ENCODE measurements around the gene ANXA1. TPM values are rescaled to one million over a fixed set of nuclear protein-coding genes. Genes with fewer than 3 reads are reported as not detected.

Gene ANXA1
- total RNA-seq, 2 experiments from 2014 or later: 88.2 to 90.8 TPM

DNA sequence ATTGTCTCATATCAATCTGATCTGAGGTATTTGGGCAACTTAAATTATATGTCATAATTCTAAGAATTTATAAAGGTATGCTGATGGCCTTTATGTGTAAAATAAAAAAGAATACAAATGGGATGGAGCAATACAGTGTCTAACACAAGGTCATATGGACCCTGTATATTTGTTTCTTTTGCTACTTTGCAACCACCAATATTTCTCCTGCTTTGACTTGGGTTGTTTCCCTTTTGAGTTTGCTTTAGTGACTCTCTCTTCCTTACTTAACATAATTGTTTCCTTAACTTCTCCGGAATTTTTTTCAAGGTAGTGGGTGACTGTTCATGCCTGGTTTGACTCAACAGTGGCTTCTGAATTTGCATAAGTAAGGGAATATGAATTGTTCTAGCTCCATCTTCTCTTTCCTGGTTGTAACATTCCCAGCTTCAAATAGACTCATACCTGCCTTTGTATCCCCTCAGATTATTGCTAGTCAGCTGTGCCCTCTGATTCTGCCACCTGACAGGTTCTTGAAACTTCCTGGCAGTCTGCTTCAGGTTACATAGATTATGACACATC is 30.2 kb upstream of the ANXA1 start:
- DNase-seq: no peak
- Mint-ChIP-seq H3K9me3 (ENCODE audit: insufficient read depth) (no peaks in the 10 kb centered on the region), H3K27ac (no peak overlapping the region), H3K27me3 (ENCODE audit: low read depth) (no peaks in the 10 kb centered on the region), H3K4me1 (ENCODE audit: low read depth) (peaks cover 8% of the 10 kb centered on the region), H3K36me3 (ENCODE audit: low read depth) (no peaks in the 10 kb centered on the region), H3K4me3 (no peak overlapping the region)
- POLR2A ChIA-PET: no interaction called here
- no peak for ATAC-seq
- CTCF ChIA-PET: interaction anchor here (1.1 to 1.7 kb wide), 4 partner anchors 10 to 79 kb away, joined by 3 to 4 read pairs (median 4); no protein-coding TSS in a partner anchor

DNA sequence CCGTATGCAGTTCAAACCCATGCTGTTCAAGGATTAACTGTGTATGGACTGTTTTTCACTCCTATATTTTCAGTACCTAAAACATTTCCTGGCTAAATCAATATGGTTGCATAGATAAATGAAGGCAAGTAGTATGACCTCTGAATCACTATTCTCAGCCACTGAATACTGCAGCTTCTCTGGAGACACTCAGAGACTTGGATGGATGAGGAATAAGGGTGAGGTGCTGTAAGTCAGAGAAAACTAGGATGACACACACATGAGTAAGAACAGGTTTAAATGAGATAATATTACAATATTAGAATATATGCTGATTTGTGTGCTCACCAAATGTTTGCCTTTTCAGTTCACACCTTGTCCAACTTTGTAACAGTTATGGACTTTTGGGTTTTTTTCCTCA is 26.0 kb upstream of the ANXA1 start:
- DNase-seq (no peak), ATAC-seq (no peak)
- ChIA-PET POLR2A (no interaction called here), CTCF (interaction anchor here (1.0 kb wide), 1 partner anchor 11 kb away, joined by 3 read pairs; no protein-coding TSS in a partner anchor)
- H3K4me3 Mint-ChIP-seq: no peak overlapping the region
- H3K4me1 Mint-ChIP-seq (ENCODE audit: low read depth): peaks cover 10% of the 10 kb centered on the region
- no peaks in the 10 kb centered on the region for H3K36me3 Mint-ChIP-seq (ENCODE audit: low read depth)
- H3K27me3 Mint-ChIP-seq (ENCODE audit: low read depth): no peaks in the 10 kb centered on the region
- no peak overlapping the region for H3K27ac Mint-ChIP-seq
- no peaks in the 10 kb centered on the region for H3K9me3 Mint-ChIP-seq (ENCODE audit: insufficient read depth)

- Mint-ChIP-seq H3K4me1 (ENCODE audit: low read depth) (peaks cover 24% of the 10 kb centered on the region), H3K36me3 (ENCODE audit: low read depth) (peaks cover 1% of the 10 kb centered on the region), H3K9me3 (ENCODE audit: insufficient read depth) (no peaks in the 10 kb centered on the region), H3K27me3 (ENCODE audit: low read depth) (no peaks in the 10 kb centered on the region), H3K4me3 (no peak overlapping the region), H3K27ac (no peak overlapping the region)
- CTCF ChIA-PET: interaction anchor here (0.7 to 2.9 kb wide), 5 partner anchors 10 to 52 kb away, joined by 3 to 15 read pairs (median 4); no protein-coding TSS in a partner anchor
- ATAC-seq (no peak), DNase-seq (no peak)
- POLR2A ChIA-PET: no interaction called here
Observed at GRCh38 chr9:73129941-73130685, 21.6 kb upstream of the ANXA1 start.

GRCh38 chr9:73131461-73131860 is 20.2 kb upstream of the ANXA1 start:
- DNase-seq: no peak
- Mint-ChIP-seq H3K27me3 (ENCODE audit: low read depth) (no peaks in the 10 kb centered on the region), H3K4me3 (peak overlapping the region; percentile 79), H3K4me1 (ENCODE audit: low read depth) (peaks cover 34% of the 10 kb centered on the region), H3K36me3 (ENCODE audit: low read depth) (peaks cover 1% of the 10 kb centered on the region), H3K9me3 (ENCODE audit: insufficient read depth) (no peaks in the 10 kb centered on the region), H3K27ac (peak overlapping the region; percentile 93)
- CTCF ChIA-PET: interaction anchor here (1.1 to 2.9 kb wide), 8 partner anchors 11 to 52 kb away, joined by 3 to 15 read pairs (median 4); partner anchors contain the start of gene ANXA1
- POLR2A ChIA-PET: no interaction called here
- no peak for ATAC-seq

DNA sequence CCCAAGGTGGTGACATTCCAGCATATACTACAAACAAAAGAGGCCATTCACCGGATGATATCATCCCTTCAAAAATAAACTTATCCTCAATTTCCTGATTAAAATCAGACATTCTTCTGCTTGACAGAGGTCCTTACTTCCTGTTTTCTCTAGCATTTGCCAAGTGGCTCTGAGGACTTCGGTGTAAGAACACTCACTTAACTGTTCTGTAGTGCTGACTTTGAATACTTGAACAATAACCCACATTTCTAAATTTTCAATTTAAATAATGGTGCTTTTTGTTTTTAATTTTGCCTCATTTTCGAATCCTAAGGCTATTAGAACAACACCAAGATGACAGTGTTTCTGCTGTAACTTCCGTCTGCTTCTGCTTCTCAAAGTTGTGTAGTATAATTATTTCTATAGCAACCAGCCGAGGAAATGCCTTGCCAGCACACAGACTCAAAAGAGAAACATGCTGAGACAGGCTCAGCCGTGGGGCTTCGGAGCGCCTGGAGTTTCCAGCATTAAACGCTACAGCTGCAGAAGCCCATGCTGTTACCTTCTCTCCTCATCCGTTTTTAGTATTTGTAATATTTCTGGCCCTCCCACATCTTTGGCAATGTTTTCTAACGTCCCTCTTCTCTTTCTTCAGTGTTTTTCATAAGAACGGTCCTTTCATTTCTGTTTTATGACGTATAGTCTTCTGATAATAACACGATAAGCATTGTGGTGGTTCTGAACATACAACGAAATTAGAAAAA is 19.5 kb upstream of the ANXA1 start:
- H3K27me3 Mint-ChIP-seq (ENCODE audit: low read depth): no peaks in the 10 kb centered on the region
- CTCF ChIA-PET: interaction anchor here (1.1 to 3.4 kb wide), 9 partner anchors 10 to 51 kb away, joined by 3 to 18 read pairs (median 6); partner anchors contain the start of gene ANXA1
- peak; percentile 95 for ATAC-seq
- H3K9me3 Mint-ChIP-seq (ENCODE audit: insufficient read depth): no peaks in the 10 kb centered on the region
- peak; percentile 84 for DNase-seq
- POLR2A ChIA-PET: interaction anchor here (1.4 to 1.8 kb wide), 3 partner anchors 17 to 23 kb away, joined by 4 to 11 read pairs (median 9); partner anchors contain the start of gene ANXA1
- H3K4me1 Mint-ChIP-seq (ENCODE audit: low read depth): peaks cover 34% of the 10 kb centered on the region
- H3K27ac Mint-ChIP-seq: peak overlapping the region; percentile 93
- peak overlapping the region; percentile 79 for H3K4me3 Mint-ChIP-seq
- H3K36me3 Mint-ChIP-seq (ENCODE audit: low read depth): peaks cover 1% of the 10 kb centered on the region

DNA sequence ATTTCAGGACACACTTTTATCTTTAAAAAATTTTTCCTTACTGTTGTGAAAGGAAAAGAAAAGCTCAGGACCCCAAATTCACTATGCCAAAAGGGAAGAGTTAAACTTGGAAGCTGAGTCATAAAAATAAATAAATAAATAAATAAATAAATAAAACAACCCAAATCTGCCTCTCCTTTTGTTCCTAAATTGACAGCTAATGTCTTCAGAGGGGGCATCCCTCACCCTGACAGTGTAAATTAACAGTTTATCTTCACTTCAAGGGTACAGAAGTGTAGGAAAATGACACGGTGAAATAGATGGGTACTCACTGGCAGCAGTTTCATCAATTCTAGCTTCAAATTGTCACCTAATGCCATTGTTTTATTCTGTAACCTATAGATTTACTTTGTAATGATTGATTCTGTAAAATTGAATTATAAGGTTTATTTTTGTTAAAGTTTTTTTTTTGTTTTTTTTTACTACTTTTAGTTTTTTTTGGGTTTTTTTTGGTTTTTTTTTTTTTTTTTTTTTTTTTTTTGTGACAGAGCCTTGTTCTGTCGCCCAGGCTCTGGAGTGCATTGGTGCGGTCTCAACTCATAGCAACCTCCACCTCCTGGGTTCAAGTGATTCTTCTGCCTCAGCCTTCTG is 18.5 kb upstream of the ANXA1 start:
- no peaks in the 10 kb centered on the region for H3K9me3 Mint-ChIP-seq (ENCODE audit: insufficient read depth)
- H3K27me3 Mint-ChIP-seq (ENCODE audit: low read depth): no peaks in the 10 kb centered on the region
- peaks cover 29% of the 10 kb centered on the region for H3K4me1 Mint-ChIP-seq (ENCODE audit: low read depth)
- peak overlapping the region; percentile 93 for H3K27ac Mint-ChIP-seq
- H3K36me3 Mint-ChIP-seq (ENCODE audit: low read depth): peaks cover 1% of the 10 kb centered on the region
- POLR2A ChIA-PET: interaction anchor here (0.9 to 1.8 kb wide), 5 partner anchors 11 to 25 kb away, joined by 3 to 11 read pairs (median 6); partner anchors contain the start of gene ANXA1
- peak overlapping the region; percentile 79 for H3K4me3 Mint-ChIP-seq
- DNase-seq (no peak), ATAC-seq (no peak)
- CTCF ChIA-PET: interaction anchor here (1.2 to 3.4 kb wide), 7 partner anchors 11 to 26 kb away, joined by 3 to 18 read pairs (median 6); partner anchors contain the start of gene ANXA1

- ATAC-seq (no peak), DNase-seq (no peak)
- ChIA-PET CTCF (interaction anchor here (1.2 to 3.4 kb wide), 4 partner anchors 11 to 26 kb away, joined by 3 to 18 read pairs (median 12); partner anchors contain the start of gene ANXA1), POLR2A (interaction anchor here (1.4 to 1.8 kb wide), 4 partner anchors 10 to 21 kb away, joined by 4 to 11 read pairs (median 8); partner anchors contain the start of gene ANXA1)
- Mint-ChIP-seq H3K36me3 (ENCODE audit: low read depth) (peaks cover 1% of the 10 kb centered on the region), H3K4me3 (no peak overlapping the region), H3K27me3 (ENCODE audit: low read depth) (no peaks in the 10 kb centered on the region), H3K9me3 (ENCODE audit: insufficient read depth) (no peaks in the 10 kb centered on the region), H3K4me1 (ENCODE audit: low read depth) (peaks cover 24% of the 10 kb centered on the region), H3K27ac (peak overlapping the region; percentile 4)
Observed at GRCh38 chr9:73133921-73134407, 17.7 kb upstream of the ANXA1 start.

DNA sequence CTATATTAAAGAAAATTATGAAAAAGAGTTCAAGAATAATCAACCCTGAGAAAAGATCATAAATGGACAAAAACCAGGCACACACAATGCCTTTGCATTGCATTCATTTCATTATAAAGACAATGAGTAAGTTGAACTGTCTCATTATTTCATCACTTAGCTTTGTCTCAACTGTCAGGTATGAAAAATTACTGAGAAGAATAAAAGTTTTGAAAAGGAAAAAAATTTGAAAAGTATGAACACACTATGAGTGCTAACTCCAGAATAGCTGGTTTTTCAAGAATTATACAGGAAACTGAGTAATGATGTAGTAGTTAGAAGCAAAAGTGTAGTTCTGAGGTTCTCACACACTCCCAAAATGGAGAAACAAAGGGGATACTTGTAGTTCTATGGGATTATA is 16.3 kb upstream of the ANXA1 start:
- Mint-ChIP-seq H3K4me1 (ENCODE audit: low read depth) (peaks cover 24% of the 10 kb centered on the region), H3K4me3 (no peak overlapping the region), H3K36me3 (ENCODE audit: low read depth) (peaks cover 1% of the 10 kb centered on the region), H3K27me3 (ENCODE audit: low read depth) (no peaks in the 10 kb centered on the region), H3K27ac (no peak overlapping the region), H3K9me3 (ENCODE audit: insufficient read depth) (no peaks in the 10 kb centered on the region)
- ChIA-PET CTCF (interaction anchor here (0.8 to 3.4 kb wide), 5 partner anchors 8 to 28 kb away, joined by 3 to 18 read pairs (median 3); no protein-coding TSS in a partner anchor), POLR2A (no interaction called here)
- DNase-seq: no peak
- ATAC-seq: no peak

DNA sequence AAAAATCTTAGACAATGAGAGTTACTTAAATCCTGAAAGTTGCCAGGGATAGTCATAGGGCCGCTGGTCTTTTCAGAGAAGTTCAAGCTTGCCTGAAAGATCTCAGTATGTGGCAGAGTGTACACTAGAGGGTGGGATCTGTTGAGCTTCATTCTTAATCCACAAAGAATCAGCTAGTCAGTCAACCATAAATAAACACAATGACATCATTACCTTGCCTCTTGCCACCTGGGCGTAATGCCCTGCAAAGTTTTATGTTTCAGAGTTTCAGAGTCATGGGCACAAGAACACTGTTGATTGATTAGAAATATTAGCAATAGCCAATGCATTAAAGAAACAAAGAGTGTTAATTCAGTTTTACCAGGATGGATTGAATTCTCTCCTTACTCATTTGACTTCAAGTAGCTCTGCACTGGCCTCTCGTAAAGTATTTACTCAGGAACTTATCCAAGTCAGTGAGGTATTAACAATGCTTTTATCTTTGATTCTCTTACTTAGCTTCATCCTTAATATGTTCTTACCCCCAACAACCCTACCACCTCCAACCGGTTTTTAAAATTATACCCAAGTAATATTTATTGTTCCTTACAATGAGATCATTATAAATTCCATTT is 14.3 kb upstream of the ANXA1 start:
- POLR2A ChIA-PET: no interaction called here
- Mint-ChIP-seq H3K4me3 (no peak overlapping the region), H3K27me3 (ENCODE audit: low read depth) (no peaks in the 10 kb centered on the region), H3K27ac (no peak overlapping the region), H3K9me3 (ENCODE audit: insufficient read depth) (peaks cover 4% of the 10 kb centered on the region), H3K36me3 (ENCODE audit: low read depth) (peaks cover 1% of the 10 kb centered on the region), H3K4me1 (ENCODE audit: low read depth) (peaks cover 17% of the 10 kb centered on the region)
- CTCF ChIA-PET: interaction anchor here (1.0 to 1.3 kb wide), 2 partner anchors 17 to 30 kb away, joined by 3 to 4 read pairs; no protein-coding TSS in a partner anchor
- DNase-seq (no peak), ATAC-seq (no peak)

DNA sequence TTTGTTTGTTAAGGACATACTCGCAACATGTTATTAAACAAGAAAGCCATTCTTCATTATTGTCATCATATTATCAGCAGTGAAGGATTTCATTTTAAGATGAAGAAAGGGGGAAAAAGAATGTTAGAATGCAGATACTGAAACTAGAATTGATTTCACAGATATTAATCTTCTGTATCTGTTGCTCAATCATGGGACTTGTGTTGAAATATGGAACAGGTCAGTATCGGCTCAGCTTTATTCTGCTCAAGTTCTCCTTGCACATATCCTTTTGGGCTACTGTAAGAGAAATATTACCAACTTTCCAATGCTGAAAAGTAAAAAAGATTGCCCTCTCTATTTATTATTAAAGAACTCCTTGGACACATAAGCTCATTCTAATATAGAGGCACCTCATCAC is 13.8 kb upstream of the ANXA1 start:
- ChIA-PET POLR2A (no interaction called here), CTCF (interaction anchor here (1.0 to 1.3 kb wide), 2 partner anchors 17 to 30 kb away, joined by 3 to 4 read pairs; no protein-coding TSS in a partner anchor)
- no peak for ATAC-seq
- H3K4me1 Mint-ChIP-seq (ENCODE audit: low read depth): peaks cover 17% of the 10 kb centered on the region
- H3K36me3 Mint-ChIP-seq (ENCODE audit: low read depth): peaks cover 1% of the 10 kb centered on the region
- H3K27ac Mint-ChIP-seq: no peak overlapping the region
- DNase-seq: no peak
- H3K4me3 Mint-ChIP-seq: no peak overlapping the region
- peaks cover 4% of the 10 kb centered on the region for H3K9me3 Mint-ChIP-seq (ENCODE audit: insufficient read depth)
- H3K27me3 Mint-ChIP-seq (ENCODE audit: low read depth): no peaks in the 10 kb centered on the region
